ENCODE data around the gene AUTS2. TPM values are rescaled to one million over a fixed set of nuclear protein-coding genes. Genes with fewer than 3 reads are reported as not detected.
"Not testable (repeated sequence)": the region's sequence is repeated elsewhere in the genome, so short reads cannot be mapped to it uniquely, and the experiment has no call there.

Gene AUTS2
- total and polyA plus RNA-seq, 7 experiments from 2014 or later = 0.40 to 31.7 (median 4.2) TPM

- H3K27ac ChIP-seq (ENCODE audit: low read depth, low read length) = no peak overlapping the region
- Mint-ChIP-seq H3K27me3 (peaks cover 0 to 5% (median 0%) of the 10 kb centered on the region in 5 donors), H3K4me1 (peaks cover 0 to 4% (median 0%) of the 10 kb centered on the region in 7 donors), H3K36me3 (no peaks in the 10 kb centered on the region), H3K9me3 (peaks cover 0 to 9% (median 1%) of the 10 kb centered on the region in 11 donors), H3K27ac (no peak overlapping the region), H3K4me3 (no peak overlapping the region)
- H3K4me1 ChIP-seq (ENCODE audit: control insufficient read depth in 2 of 2, insufficient read depth in 2 of 2, low read length in 2 of 2) = no peaks in the 10 kb centered on the region
- H3K9me3 ChIP-seq (ENCODE audit: control insufficient read depth in 2 of 3, low read length in 3 of 3) = no peaks in the 10 kb centered on the region
- intact Hi-C loops (cut with micrococcal nuclease) = no loop called here
- no peak overlapping the region for H3K4me3 ChIP-seq (ENCODE audit: low read length)
- H3K36me3 ChIP-seq (ENCODE audit: control insufficient read depth in 2 of 3, insufficient read depth in 3 of 3, low read length in 3 of 3) = no peaks in the 10 kb centered on the region
- ATAC-seq (no peak), DNase-seq (no peak)
- no peaks in the 10 kb centered on the region for H3K27me3 ChIP-seq (ENCODE audit: control insufficient read depth in 2 of 2, insufficient read depth in 2 of 2, low read length in 2 of 2)
- POLR2A ChIA-PET = no interaction called here
- CTCF ChIA-PET = no interaction called here
These were observed 1129.6 kb downstream of the AUTS2 start for GRCh38 chr7:70727861-70728260.

- peaks cover 0 to 2% (median 0%) of the 10 kb centered on the region in 7 donors for H3K4me1 Mint-ChIP-seq
- H3K9me3 ChIP-seq (ENCODE audit: control insufficient read depth in 2 of 3, low read length in 3 of 3) = no peaks in the 10 kb centered on the region
- H3K4me1 ChIP-seq (ENCODE audit: control insufficient read depth in 2 of 2, insufficient read depth in 2 of 2, low read length in 2 of 2) = no peaks in the 10 kb centered on the region
- H3K27ac Mint-ChIP-seq = no peak overlapping the region
- H3K4me3 ChIP-seq (ENCODE audit: low read length) = no peak overlapping the region
- no peak for ATAC-seq
- peaks cover 0 to 5% (median 0%) of the 10 kb centered on the region in 5 donors for H3K27me3 Mint-ChIP-seq
- no peak for DNase-seq
- no peaks in the 10 kb centered on the region for H3K36me3 Mint-ChIP-seq
- H3K4me3 Mint-ChIP-seq = no peak overlapping the region
- no peaks in the 10 kb centered on the region for H3K36me3 ChIP-seq (ENCODE audit: control insufficient read depth in 2 of 3, insufficient read depth in 3 of 3, low read length in 3 of 3)
- H3K27ac ChIP-seq (ENCODE audit: low read depth, low read length) = no peak overlapping the region
- ChIA-PET CTCF (no interaction called here), POLR2A (no interaction called here)
- intact Hi-C loops (cut with micrococcal nuclease) = no loop called here
- H3K27me3 ChIP-seq (ENCODE audit: control insufficient read depth in 2 of 2, insufficient read depth in 2 of 2, low read length in 2 of 2) = no peaks in the 10 kb centered on the region
- peaks cover 0 to 9% (median 1%) of the 10 kb centered on the region in 11 donors for H3K9me3 Mint-ChIP-seq
These were observed 1130.7 kb downstream of the AUTS2 start for GRCh38 chr7:70728872-70729552.

GRCh38 chr7:70729553-70730157 lies 1131.4 kb downstream of the AUTS2 start:
- H3K4me1 ChIP-seq (ENCODE audit: control insufficient read depth in 2 of 2, insufficient read depth in 2 of 2, low read length in 2 of 2); H3K4me1 Mint-ChIP-seq; H3K36me3 ChIP-seq (ENCODE audit: control insufficient read depth in 2 of 3, insufficient read depth in 3 of 3, low read length in 3 of 3); H3K4me3 ChIP-seq (ENCODE audit: low read length); H3K4me3 Mint-ChIP-seq; DNase-seq; H3K9me3 ChIP-seq (ENCODE audit: control insufficient read depth in 2 of 3, low read length in 3 of 3); H3K9me3 Mint-ChIP-seq; H3K27me3 ChIP-seq (ENCODE audit: control insufficient read depth in 2 of 2, insufficient read depth in 2 of 2, low read length in 2 of 2); H3K27ac Mint-ChIP-seq; POLR2A ChIA-PET; intact Hi-C loops (cut with micrococcal nuclease); H3K27ac ChIP-seq (ENCODE audit: low read depth, low read length); H3K27me3 Mint-ChIP-seq; ATAC-seq; CTCF ChIA-PET; H3K36me3 Mint-ChIP-seq: not testable (repeated sequence)

GRCh38 chr7:70730451-70731110 lies 1132.3 kb downstream of the AUTS2 start:
- no peak overlapping the region for H3K27ac ChIP-seq (ENCODE audit: low read depth, low read length)
- no peaks in the 10 kb centered on the region for H3K36me3 Mint-ChIP-seq
- no peaks in the 10 kb centered on the region for H3K27me3 ChIP-seq (ENCODE audit: control insufficient read depth in 2 of 2, insufficient read depth in 2 of 2, low read length in 2 of 2)
- no peaks in the 10 kb centered on the region for H3K4me1 ChIP-seq (ENCODE audit: control insufficient read depth in 2 of 2, insufficient read depth in 2 of 2, low read length in 2 of 2)
- ATAC-seq (no peak), DNase-seq (no peak)
- H3K4me3 ChIP-seq (ENCODE audit: low read length) = no peak overlapping the region
- H3K9me3 Mint-ChIP-seq = peaks cover 0 to 9% (median 0%) of the 10 kb centered on the region in 11 donors
- no peaks in the 10 kb centered on the region for H3K9me3 ChIP-seq (ENCODE audit: control insufficient read depth in 2 of 3, low read length in 3 of 3)
- peaks cover 0 to 2% (median 0%) of the 10 kb centered on the region in 7 donors for H3K4me1 Mint-ChIP-seq
- ChIA-PET POLR2A (no interaction called here), CTCF (no interaction called here)
- no peaks in the 10 kb centered on the region for H3K27me3 Mint-ChIP-seq
- no peaks in the 10 kb centered on the region for H3K36me3 ChIP-seq (ENCODE audit: control insufficient read depth in 2 of 3, insufficient read depth in 3 of 3, low read length in 3 of 3)
- intact Hi-C loops (cut with micrococcal nuclease) = no loop called here
- H3K27ac Mint-ChIP-seq = no peak overlapping the region
- H3K4me3 Mint-ChIP-seq = no peak overlapping the region

- no peak for DNase-seq
- CTCF ChIA-PET = no interaction called here
- Mint-ChIP-seq H3K27me3 (no peaks in the 10 kb centered on the region), H3K9me3 (peaks cover 0 to 9% (median 0%) of the 10 kb centered on the region in 11 donors), H3K4me3 (no peak overlapping the region), H3K4me1 (peaks cover 0 to 18% (median 0%) of the 10 kb centered on the region in 7 donors), H3K27ac (no peak overlapping the region), H3K36me3 (no peaks in the 10 kb centered on the region)
- intact Hi-C loops (cut with micrococcal nuclease) = no loop called here
- ATAC-seq = no peak
- H3K36me3 ChIP-seq (ENCODE audit: control insufficient read depth in 2 of 3, insufficient read depth in 3 of 3, low read length in 3 of 3) = no peaks in the 10 kb centered on the region
- H3K27me3 ChIP-seq (ENCODE audit: control insufficient read depth in 2 of 2, insufficient read depth in 2 of 2, low read length in 2 of 2) = no peaks in the 10 kb centered on the region
- no peak overlapping the region for H3K27ac ChIP-seq (ENCODE audit: low read depth, low read length)
- H3K9me3 ChIP-seq (ENCODE audit: control insufficient read depth in 2 of 3, low read length in 3 of 3) = no peaks in the 10 kb centered on the region
- H3K4me1 ChIP-seq (ENCODE audit: control insufficient read depth in 2 of 2, insufficient read depth in 2 of 2, low read length in 2 of 2) = no peaks in the 10 kb centered on the region
- POLR2A ChIA-PET = no interaction called here
- no peak overlapping the region for H3K4me3 ChIP-seq (ENCODE audit: low read length)
These were observed 1134.8 kb downstream of the AUTS2 start for GRCh38 chr7:70733090-70733489.

- ATAC-seq (no peak), DNase-seq (no peak)
- Histone ChIP-seq H3K27ac (ENCODE audit: low read depth, low read length) (no peak overlapping the region), H3K9me3 (ENCODE audit: control insufficient read depth in 2 of 3, low read length in 3 of 3) (no peaks in the 10 kb centered on the region), H3K4me1 (ENCODE audit: control insufficient read depth in 2 of 2, insufficient read depth in 2 of 2, low read length in 2 of 2) (no peaks in the 10 kb centered on the region), H3K4me3 (ENCODE audit: low read length) (no peak overlapping the region), H3K36me3 (ENCODE audit: control insufficient read depth in 2 of 3, insufficient read depth in 3 of 3, low read length in 3 of 3) (no peaks in the 10 kb centered on the region), H3K27me3 (ENCODE audit: control insufficient read depth in 2 of 2, insufficient read depth in 2 of 2, low read length in 2 of 2) (no peaks in the 10 kb centered on the region)
- intact Hi-C loops (cut with micrococcal nuclease) = no loop called here
- ChIA-PET CTCF (no interaction called here), POLR2A (no interaction called here)
- Mint-ChIP-seq H3K27me3 (no peaks in the 10 kb centered on the region), H3K36me3 (no peaks in the 10 kb centered on the region), H3K4me1 (peaks cover 0 to 18% (median 0%) of the 10 kb centered on the region in 7 donors), H3K27ac (no peak overlapping the region), H3K9me3 (peaks cover 0 to 6% (median 0%) of the 10 kb centered on the region in 11 donors), H3K4me3 (no peak overlapping the region)
These were observed 1136.1 kb downstream of the AUTS2 start for GRCh38 chr7:70734411-70734810.

Measured in naive thymus-derived CD4-positive, alpha-beta T cell (primary cell).